GM20000 (cell line): ENCODE data around the gene PRR33.
A peak's percentile ranks its signal among the peaks of the same experiment; 100 is the strongest.
"Not testable (repeated sequence)": the region's sequence is repeated elsewhere in the genome, so short reads cannot be mapped to it uniquely, and the experiment has no call there.

Experiments
- DNase-seq: peaks from one replicate; pipeline ENCODE4 v3.0.0; 2012; ENCODE audit warnings: low spot score
- CTCF ChIP-seq: IDR thresholded peaks from 2 replicates; pipeline ENCODE4 v1.5.1; 2012; ENCODE audit warnings: mild to moderate bottlenecking, control low read depth; ENCODE audit errors: extremely low read depth, missing control alignments

The PRR33 gene

GRCh38 chr11:1877211-1878136, 14.2 kb downstream of the PRR33 start:
- DNase-seq, result no peak
- TF ChIP-seq CTCF, result no peak

- DNase-seq, result no peak
- TF ChIP-seq CTCF, result peak; percentile 42
Measured at GRCh38 chr11:1876361-1877063, 15.2 kb downstream of the PRR33 start.

- not testable (repeated sequence) for DNase-seq
Measured at GRCh38 chr11:1875851-1876301, 15.8 kb downstream of the PRR33 start.

- TF ChIP-seq CTCF, result no peak
- no peak for DNase-seq
Measured at GRCh38 chr11:1875093-1875850, 16.4 kb downstream of the PRR33 start.

- DNase-seq, result not testable (repeated sequence)
Measured at GRCh38 chr11:1874441-1875092, 17.1 kb downstream of the PRR33 start.

GRCh38 chr11:1873813-1874150, 17.9 kb downstream of the PRR33 start:
- DNase-seq, result not testable (repeated sequence)

GRCh38 chr11:1873048-1873812, 18.5 kb downstream of the PRR33 start:
- DNase-seq, result no peak
- TF ChIP-seq CTCF, result no peak

GRCh38 chr11:1872267-1872985, 19.3 kb downstream of the PRR33 start:
- TF ChIP-seq CTCF, result no peak
- no peak for DNase-seq
